Measurements from ENCODE around the gene ZNF277.

- TF ChIP-seq CTCF (conservative IDR thresholded peaks at IDR 0.05) (no peak), EZH2 (IDR thresholded peaks at IDR 0.05; ENCODE audit: low read depth) (no peak)
Observed at GRCh38 chr7:112272921-112273561, 66.5 kb downstream of the ZNF277 start.
